GM18861 (cell line): ENCODE measurements around the gene PKP4.

Source experiments
- ATAC-seq: cut with Tn5 transposase; IDR thresholded peaks from one replicate; pipeline ENCODE4 v1.9.1; 2021; ENCODE audit not compliant: unreplicated experiment

Gene PKP4

DNA sequence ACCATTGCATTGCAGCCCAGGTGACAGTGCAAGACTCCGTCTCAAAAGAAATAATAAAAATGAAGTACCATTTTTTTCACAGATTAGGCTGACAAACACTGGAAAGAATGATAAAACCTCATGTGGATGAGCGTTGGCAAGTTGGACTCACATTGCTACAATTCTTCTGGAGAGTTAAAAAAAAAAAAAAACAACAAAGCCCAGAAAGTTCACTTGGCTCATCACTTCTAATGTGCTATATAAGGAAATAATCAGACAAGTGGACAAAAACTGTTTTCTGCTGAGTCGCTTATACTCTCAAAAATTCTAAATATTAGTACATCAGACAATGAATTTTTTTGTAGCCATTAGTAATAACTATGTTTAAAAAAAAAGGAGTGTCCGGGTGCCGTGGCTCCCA, 38.4 kb downstream of the PKP4 start:
- no peak for ATAC-seq

DNA sequence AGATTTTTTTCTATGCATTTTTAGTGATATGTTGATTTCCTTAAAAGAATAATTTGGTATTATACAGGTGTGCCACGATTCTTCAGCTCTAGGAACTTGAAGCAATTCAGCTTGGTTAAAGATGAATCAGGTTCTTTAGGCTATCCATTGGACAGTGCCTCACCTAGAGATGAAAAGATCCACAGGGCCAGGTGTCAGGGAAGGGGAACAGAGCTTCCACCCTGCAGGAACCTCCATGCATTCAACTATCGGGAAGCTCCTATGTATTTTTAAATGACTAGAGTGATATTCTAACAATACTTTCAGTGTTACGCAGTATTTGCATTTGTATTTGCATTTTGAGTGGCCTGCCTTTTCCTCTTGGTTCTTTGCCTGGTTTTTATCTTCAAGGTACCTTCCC, 40.2 kb downstream of the PKP4 start:
- ATAC-seq, result no peak

- no peak for ATAC-seq
Measured at GRCh38 chr2:158497486-158497885, 40.7 kb downstream of the PKP4 start.

GRCh38 chr2:158498043-158498748, 41.4 kb downstream of the PKP4 start:
- ATAC-seq, result no peak

- ATAC-seq, result no peak
Measured at GRCh38 chr2:158498749-158499136, 42.0 kb downstream of the PKP4 start.

- no peak for ATAC-seq
Measured at GRCh38 chr2:158499383-158499782, 42.6 kb downstream of the PKP4 start.

DNA sequence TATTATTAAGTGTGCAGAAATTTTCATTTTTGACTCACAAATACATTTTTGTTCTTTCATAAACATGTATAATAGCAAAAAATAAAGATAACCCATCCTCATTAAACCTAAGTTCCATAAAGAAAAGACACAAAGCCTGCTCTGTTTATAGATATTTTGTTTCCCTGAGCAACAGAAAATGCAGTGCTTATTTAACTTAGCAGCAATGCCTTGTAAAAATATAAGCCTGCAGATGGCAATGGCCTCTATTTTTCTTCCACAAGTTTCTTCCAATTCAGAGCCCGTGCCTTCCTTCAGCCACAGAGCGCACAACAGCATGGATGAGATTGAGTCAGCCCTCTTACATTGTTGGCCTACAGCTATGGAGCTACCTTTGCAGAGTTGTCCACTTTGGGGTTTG, 43.6 kb downstream of the PKP4 start:
- ATAC-seq, result no peak

DNA sequence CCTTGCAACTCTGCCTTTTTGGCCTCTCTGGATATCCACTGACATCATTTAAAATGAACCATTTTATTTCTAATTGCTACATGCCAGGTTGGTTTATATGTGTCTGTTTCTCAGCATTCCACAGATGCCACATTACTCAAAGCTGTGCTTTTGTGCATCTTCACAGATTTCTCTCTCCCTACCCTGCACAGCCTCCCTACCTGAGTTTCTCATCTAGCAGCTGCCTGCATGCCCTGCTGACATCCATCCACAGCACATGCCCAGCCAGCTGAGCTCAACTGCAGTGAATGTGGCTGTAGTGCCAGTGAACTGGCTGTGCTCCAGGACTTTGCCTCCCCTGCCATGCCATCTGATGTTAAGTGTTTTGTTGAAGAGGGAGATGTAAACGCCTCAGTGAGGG, 44.5 kb downstream of the PKP4 start:
- ATAC-seq, result no peak

GRCh38 chr2:158502974-158503373, 46.2 kb downstream of the PKP4 start:
- no peak for ATAC-seq

DNA sequence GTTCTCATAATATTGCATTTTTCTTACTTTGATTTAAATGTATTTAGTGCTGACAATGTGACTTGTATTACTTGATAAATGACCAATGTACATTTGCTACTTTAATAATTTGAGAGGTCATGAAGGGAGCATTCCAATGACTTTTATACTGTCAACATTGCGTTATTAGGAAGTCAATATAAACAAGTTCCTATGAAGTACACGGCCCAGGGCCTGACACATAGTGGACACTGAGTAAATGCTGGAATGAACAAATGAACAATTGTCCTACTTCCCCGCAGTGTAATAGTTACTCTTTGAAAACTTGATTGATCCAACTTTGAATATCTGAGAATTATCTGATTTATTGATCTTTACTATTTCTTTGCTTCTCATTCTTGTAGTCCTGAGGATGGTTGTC, 47.3 kb downstream of the PKP4 start:
- no peak for ATAC-seq

DNA sequence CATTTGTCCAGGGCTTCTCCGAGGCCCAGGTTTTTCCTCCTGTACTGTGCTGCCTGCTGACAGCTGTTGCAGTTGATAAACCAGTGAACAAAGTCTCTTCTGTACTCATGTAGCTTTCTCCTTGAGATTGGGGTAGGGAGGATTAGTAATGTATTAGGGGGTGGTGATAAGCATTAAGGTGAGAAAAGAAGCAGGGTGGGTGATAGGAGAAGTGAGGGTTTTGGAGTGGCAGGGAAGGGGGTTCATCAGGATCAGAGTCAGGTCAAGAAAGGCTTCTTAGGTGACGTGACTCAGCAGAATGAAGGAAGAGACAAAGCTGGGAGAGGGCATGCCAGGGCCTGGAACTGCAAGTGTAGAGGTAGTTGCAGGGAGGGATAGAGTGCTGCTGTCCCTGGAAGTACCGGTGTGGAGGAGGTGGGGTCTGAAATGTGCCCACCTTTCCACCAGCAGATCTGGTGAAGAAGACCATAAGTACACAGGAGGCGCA, 48.7 kb downstream of the PKP4 start:
- no peak for ATAC-seq

GRCh38 chr2:158507141-158507540, 50.4 kb downstream of the PKP4 start:
- ATAC-seq, result no peak

GRCh38 chr2:158507679-158508078, 50.9 kb downstream of the PKP4 start:
- ATAC-seq, result no peak

DNA sequence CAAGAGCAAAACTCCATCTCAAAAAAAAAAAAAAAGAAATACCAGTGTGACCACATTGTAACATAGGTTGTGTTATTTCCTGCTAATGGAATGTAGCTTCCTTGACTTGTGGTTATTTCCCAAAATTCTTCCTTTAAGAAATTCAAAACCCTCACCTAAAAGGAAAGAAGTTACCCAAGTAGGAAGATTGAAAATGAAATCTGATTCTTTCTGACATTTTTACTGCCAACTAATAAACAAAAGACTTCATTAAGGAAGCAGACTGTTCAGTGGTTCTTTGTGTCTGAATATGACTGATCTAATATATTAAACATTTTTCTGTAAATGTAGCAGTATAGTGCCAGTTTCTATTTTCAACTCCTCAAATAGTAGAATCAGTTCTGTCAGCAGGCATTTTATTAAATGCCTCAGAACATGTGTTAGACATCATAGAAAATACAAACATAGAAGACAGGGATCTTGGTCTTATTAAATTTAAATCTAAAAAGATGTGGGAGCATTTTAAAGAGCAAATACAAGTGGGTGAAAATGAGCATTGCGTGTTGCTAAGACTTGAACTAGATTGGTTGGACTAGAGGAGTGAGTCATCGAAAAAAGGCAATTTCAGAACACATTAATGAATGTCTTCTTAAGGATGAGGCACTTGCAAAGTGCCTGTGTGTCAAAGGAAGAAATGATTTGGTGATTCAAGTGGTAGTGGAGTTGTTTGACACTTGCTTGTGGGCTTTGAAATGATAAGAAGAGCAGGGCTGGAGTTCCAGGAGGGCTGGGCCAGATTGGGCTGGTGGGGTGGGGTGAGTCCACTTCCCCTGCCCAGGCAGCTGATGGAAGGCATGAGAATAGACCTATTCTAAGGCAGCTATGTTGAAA, 53.4 kb downstream of the PKP4 start:
- no peak for ATAC-seq

DNA sequence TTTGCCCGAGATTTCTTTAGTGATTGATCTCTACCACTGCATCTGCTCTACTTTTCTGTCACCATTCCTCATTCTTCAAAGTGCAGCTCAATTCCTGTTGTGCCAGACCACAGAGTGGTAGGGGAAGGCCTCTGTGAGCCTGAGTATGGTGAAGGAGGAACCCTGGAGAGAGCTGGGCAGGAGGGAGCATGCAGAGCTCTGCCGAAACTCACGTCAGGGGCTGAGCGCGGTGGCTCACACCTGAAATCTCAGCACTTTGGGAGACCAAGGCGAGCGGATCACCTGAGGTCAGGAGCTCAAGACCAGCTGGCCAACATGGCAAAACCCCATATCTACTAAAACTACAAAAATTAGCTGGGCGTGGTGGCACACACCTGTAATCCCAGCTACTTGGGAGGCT, 54.1 kb downstream of the PKP4 start:
- no peak for ATAC-seq

GRCh38 chr2:158511706-158512105, 55.0 kb downstream of the PKP4 start:
- no peak for ATAC-seq

- ATAC-seq, result no peak
Measured at GRCh38 chr2:158512323-158512722, 55.6 kb downstream of the PKP4 start.

DNA sequence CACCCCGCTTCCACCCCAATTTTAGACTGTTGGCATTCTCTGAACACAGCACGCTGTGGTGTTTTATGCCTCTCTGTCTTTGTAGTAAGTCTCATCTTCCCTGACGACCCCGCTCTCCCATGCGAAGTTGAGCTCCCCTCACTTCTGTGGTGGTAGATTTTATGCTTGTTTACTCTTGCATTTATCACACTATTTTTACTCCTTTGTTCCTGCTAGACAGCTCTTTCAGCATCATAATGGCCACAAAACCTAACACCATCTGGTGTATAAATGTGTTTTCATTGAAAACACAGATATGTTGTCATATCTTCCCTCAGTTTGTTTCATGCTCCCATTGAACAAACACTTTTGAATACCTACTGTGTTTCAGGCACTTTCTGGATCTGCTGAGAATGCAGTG, 57.1 kb downstream of the PKP4 start:
- ATAC-seq, result no peak

- no peak for ATAC-seq
Measured at GRCh38 chr2:158518084-158518483, 61.3 kb downstream of the PKP4 start.

DNA sequence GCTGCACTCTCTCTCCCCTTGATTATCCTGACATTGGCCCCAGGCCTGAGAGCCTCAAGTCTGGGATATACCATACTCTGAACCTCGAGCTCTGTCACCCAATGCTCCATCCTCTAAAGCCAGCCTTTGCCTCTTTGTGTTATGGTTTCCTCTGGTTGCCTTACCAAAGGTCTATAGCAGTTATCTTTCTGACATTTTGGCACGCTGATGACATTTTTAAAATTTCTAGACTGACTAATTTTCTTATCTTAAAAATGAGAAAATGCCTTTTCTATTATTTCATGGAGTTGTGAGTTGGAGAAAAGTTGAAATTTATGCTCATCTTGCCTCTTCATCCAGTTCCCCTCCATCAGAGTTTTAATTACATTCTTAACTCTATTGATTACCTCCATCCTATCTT, 62.7 kb downstream of the PKP4 start:
- ATAC-seq, result no peak

- ATAC-seq, result no peak
Measured at GRCh38 chr2:158529379-158530259, 72.9 kb downstream of the PKP4 start.
